MM.1S (cell line): Measurements from ENCODE around the gene PDE3B.

Source experiments
- DNase-seq: peaks from one replicate; pipeline ENCODE4 v3.0.0-alpha.2; 2015
- H2AFZ ChIP-seq: fragments of 300-600 bp; sonication (generic); 2 replicates; pipeline ENCODE4 v1.6.0; 2016; ENCODE audit warnings: antibody characterized with exemption, low read length
- H3F3A ChIP-seq: fragments of 300-600 bp; sonication (generic); 2 replicates; pipeline ENCODE4 v1.6.1; 2016; ENCODE audit warnings: mild to moderate bottlenecking, antibody characterized with exemption, low read length, moderate library complexity, mixed read lengths; ENCODE audit not compliant: insufficient read depth
- H3K27ac ChIP-seq: fragments of 300-600 bp; sonication (generic); 2 replicates; pipeline ENCODE4 v1.5.1; 2016; ENCODE audit warnings: mild to moderate bottlenecking, low read length
- H3K27me3 ChIP-seq: fragments of 300-600 bp; sonication (generic); replicated peaks from 2 replicates; pipeline ENCODE4 v1.6.0; 2016; ENCODE audit warnings: low read length; ENCODE audit not compliant: insufficient read depth
- H3K36me3 ChIP-seq: fragments of 300-600 bp; sonication (generic); replicated peaks from 2 replicates; pipeline ENCODE4 v1.6.1; 2016; ENCODE audit warnings: mild to moderate bottlenecking, low read length, mixed read lengths; ENCODE audit not compliant: insufficient read depth
- H3K4me1 ChIP-seq: fragments of 300-600 bp; sonication (generic); 2 replicates; pipeline ENCODE4 v1.6.1; 2016; ENCODE audit warnings: low read length, mixed read lengths
- H3K4me2 ChIP-seq: fragments of 300-600 bp; sonication (generic); 2 replicates; pipeline ENCODE4 v1.6.0; 2016; ENCODE audit warnings: low read depth, low read length
- H3K4me3 ChIP-seq: fragments of 300-600 bp; sonication (generic); 2 replicates; pipeline ENCODE4 v1.5.1; 2016; ENCODE audit warnings: low read length, mixed read lengths
- H3K79me2 ChIP-seq: fragments of 300-600 bp; sonication (generic); 2 replicates; pipeline ENCODE4 v1.6.1; 2016; ENCODE audit warnings: mixed run types, low read length, mixed read lengths
- H3K9ac ChIP-seq: fragments of 300-600 bp; sonication (generic); 2 replicates; pipeline ENCODE4 v1.6.1; 2016; ENCODE audit warnings: low read length, mixed read lengths
- H3K9me2 ChIP-seq: fragments of 300-600 bp; sonication (generic); replicated peaks from 2 replicates; pipeline ENCODE4 v1.6.1; 2016; ENCODE audit warnings: mild to moderate bottlenecking, low read length, mixed read lengths; ENCODE audit not compliant: insufficient read depth
- H3K9me3 ChIP-seq: fragments of 300-600 bp; sonication (generic); replicated peaks from 2 replicates; pipeline ENCODE4 v1.6.1; 2016; ENCODE audit warnings: mild to moderate bottlenecking, low read length, mixed read lengths; ENCODE audit not compliant: insufficient read depth
- H4K20me1 ChIP-seq: fragments of 300-600 bp; sonication (generic); 2 replicates; pipeline ENCODE4 v1.6.1; 2016; ENCODE audit warnings: mild to moderate bottlenecking, low read length, moderate library complexity, mixed read lengths; ENCODE audit not compliant: insufficient read depth
- EZH2 ChIP-seq: fragments of 300-600 bp; sonication (generic); optimal IDR thresholded peaks from 2 replicates; pipeline ENCODE3; 2017; ENCODE audit warnings: low read depth, mild to moderate bottlenecking, antibody characterized with exemption, low read length, mixed read lengths
- EZH2phosphoT487 ChIP-seq: fragments of 300-600 bp; sonication (generic); IDR thresholded peaks from 2 replicates; pipeline ENCODE4 v1.6.1; 2018; ENCODE audit warnings: antibody characterized with exemption, low read length
- TF ChIP-seq, protein P1 (sequence below): fragments of 300-600 bp; sonication (generic); IDR thresholded peaks from 2 replicates; pipeline ENCODE4 v1.5.1; 2016; ENCODE audit warnings: antibody characterized with exemption, low read length, mixed read lengths

Gene PDE3B

DNA sequence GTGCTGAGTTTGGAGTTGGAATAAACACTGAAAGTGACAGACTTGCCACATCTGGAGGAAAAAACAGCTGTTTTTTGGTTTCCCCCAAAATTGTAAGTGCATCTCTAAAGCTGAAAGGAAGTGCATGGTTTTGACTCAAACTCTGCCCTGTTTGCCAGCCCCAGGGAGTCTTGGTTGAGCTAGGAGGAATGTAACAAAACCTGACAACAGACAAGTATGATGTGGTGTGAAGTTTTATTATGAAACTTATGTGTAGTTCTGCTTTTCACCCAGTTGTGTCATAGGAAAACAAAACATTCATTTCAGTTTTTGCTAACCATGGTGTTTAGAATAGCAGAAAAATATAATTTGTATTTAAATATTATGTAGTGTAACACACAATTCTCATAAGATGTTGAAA is 31.7 kb upstream of the PDE3B start:
- Histone ChIP-seq H3K79me2 (no peaks in the 10 kb centered on the region), H4K20me1 (no peaks in the 10 kb centered on the region), H3K9me2 (no peaks in the 10 kb centered on the region), H3F3A (no peaks in the 10 kb centered on the region), H3K9ac (no peak overlapping the region), H3K9me3 (no peaks in the 10 kb centered on the region), H3K4me2 (no peak overlapping the region), H3K4me3 (no peak overlapping the region), H3K36me3 (no peaks in the 10 kb centered on the region), H3K27ac (no peak overlapping the region), H3K4me1 (no peaks in the 10 kb centered on the region), H2AFZ (no peak overlapping the region), H3K27me3 (no peaks in the 10 kb centered on the region)
- no peak for DNase-seq
- TF ChIP-seq EZH2 (no peak), EZH2phosphoT487 (no peak)
- TF ChIP-seq, protein P1, sequence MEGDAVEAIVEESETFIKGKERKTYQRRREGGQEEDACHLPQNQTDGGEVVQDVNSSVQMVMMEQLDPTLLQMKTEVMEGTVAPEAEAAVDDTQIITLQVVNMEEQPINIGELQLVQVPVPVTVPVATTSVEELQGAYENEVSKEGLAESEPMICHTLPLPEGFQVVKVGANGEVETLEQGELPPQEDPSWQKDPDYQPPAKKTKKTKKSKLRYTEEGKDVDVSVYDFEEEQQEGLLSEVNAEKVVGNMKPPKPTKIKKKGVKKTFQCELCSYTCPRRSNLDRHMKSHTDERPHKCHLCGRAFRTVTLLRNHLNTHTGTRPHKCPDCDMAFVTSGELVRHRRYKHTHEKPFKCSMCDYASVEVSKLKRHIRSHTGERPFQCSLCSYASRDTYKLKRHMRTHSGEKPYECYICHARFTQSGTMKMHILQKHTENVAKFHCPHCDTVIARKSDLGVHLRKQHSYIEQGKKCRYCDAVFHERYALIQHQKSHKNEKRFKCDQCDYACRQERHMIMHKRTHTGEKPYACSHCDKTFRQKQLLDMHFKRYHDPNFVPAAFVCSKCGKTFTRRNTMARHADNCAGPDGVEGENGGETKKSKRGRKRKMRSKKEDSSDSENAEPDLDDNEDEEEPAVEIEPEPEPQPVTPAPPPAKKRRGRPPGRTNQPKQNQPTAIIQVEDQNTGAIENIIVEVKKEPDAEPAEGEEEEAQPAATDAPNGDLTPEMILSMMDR = no peak

DNA sequence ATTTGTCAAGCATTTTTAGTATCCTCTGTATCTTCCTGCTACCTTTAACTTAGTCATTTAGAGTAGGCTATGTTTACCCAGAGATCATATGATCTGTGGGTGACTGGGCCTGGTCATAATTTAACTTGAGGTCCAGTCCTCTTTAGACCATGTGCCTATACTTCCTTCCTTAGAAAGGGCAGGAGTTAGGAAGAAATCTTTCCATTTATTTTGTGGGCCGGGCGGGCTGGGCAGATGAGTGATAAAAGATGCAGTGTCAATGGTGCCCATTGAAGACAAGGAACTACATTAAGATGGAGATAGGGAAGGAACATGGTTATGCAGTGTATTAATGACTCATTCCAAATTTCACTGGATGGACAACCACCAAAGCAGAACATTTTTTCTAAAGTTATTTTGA is 30.9 kb upstream of the PDE3B start:
- Histone ChIP-seq H2AFZ (no peak overlapping the region), H3K79me2 (no peaks in the 10 kb centered on the region), H3K4me2 (no peak overlapping the region), H3K36me3 (no peaks in the 10 kb centered on the region), H4K20me1 (no peaks in the 10 kb centered on the region), H3K4me3 (no peak overlapping the region), H3K27ac (no peak overlapping the region), H3K4me1 (no peaks in the 10 kb centered on the region), H3K27me3 (no peaks in the 10 kb centered on the region), H3F3A (no peaks in the 10 kb centered on the region), H3K9ac (no peak overlapping the region), H3K9me2 (no peaks in the 10 kb centered on the region), H3K9me3 (no peaks in the 10 kb centered on the region)
- DNase-seq = no peak
- TF ChIP-seq EZH2 (no peak), EZH2phosphoT487 (no peak)
- TF ChIP-seq, protein P1 = no peak

DNA sequence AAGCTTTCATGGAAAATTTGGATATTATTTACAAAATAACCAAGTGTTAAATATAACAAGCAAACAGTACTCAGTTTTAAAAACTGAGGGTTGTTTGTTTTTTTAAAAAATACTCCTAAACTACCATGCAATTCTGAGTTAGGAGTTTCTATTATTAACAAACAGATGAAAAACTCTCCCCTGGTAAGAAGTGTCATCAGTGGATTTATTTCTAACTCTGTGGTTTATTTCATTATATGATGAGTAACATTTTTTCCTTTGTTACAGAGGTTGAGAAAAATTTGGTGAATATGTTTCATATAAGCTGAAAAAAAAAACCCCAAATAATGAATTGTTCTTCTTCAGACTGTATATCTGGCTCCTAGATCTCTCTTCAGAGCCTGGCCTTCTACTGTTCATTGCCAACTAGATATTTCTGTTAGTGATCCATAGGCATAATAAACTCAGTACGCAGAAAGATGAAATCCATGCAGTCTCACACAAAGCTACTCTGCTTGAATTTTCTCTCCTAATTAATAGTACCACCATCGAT is 29.4 kb upstream of the PDE3B start:
- Histone ChIP-seq H3K4me3 (no peak overlapping the region), H3K36me3 (no peaks in the 10 kb centered on the region), H3K79me2 (no peaks in the 10 kb centered on the region), H3K4me2 (no peak overlapping the region), H4K20me1 (no peaks in the 10 kb centered on the region), H3K9me2 (no peaks in the 10 kb centered on the region), H3K9me3 (no peaks in the 10 kb centered on the region), H3K4me1 (no peaks in the 10 kb centered on the region), H3K27me3 (no peaks in the 10 kb centered on the region), H2AFZ (no peak overlapping the region), H3K9ac (no peak overlapping the region), H3F3A (no peaks in the 10 kb centered on the region), H3K27ac (no peak overlapping the region)
- DNase-seq = no peak
- TF ChIP-seq EZH2phosphoT487 (no peak), EZH2 (no peak)
- TF ChIP-seq, protein P1 = no peak
